ENCODE results near the gene SAMD8. TPM values are rescaled to one million over a fixed set of nuclear protein-coding genes. Genes with fewer than 3 reads are reported as not detected.

The SAMD8 gene
- total RNA-seq = 24.6 TPM
- long read RNA-seq, transcript SAMD8-202 (6 exons, 1,654 nt) = major isoform, 12 of 33 reads
- long read RNA-seq, partial matches to known transcripts = 2 of 33 reads
- long read RNA-seq, other reads (novel, unspliced or antisense) = 19 of 33 reads

DNA sequence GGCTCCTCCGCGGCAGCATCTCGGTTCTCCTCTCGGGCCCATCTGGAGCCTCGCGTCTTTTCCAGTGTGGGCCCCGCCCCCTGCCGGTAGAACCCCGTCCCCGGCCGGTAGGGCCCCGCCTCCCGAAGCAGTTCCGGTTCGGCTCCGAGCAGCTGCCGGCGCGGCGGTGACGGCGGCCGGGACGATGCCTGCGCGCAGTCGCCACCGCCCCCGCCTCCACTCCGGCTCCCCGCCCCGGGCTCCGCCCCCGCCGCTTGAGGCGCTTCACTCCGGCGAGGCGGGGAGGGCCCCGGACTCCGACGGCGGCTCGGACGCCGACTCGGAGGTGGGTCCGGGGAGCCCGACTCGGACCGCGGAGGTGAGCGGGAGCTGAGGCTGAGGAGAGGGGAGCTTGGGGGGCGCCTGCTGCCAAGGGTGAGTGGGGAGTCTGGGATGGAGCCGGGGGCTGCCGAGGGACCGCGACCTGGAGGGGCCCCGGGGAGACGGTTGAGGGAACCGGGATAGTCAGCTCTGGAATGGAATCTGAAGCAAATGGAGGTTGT is at the start of gene SAMD8:
Gene SAMD8 (plus strand): TSS at position 292 of the 542 bp plus-strand sequence. CDS start 38,873 bp downstream, outside the sequence.
- Histone ChIP-seq H3K27ac (replicated peaks) (peak within 1 kb of the TSS; percentile 96), H3K27me3 (ENCODE audit: low read depth) (no peaks in the 10 kb centered on the region), H3K9me3 (replicated peaks) (no peaks in the 10 kb centered on the region), H3K4me3 (peak within 1 kb of the TSS; percentile 94), H3K4me1 (peaks cover 83% of the 10 kb centered on the region), H3K36me3 (no peaks in the 10 kb centered on the region)
- peak; percentile 97 for DNase-seq
- TF ChIP-seq, protein P1, sequence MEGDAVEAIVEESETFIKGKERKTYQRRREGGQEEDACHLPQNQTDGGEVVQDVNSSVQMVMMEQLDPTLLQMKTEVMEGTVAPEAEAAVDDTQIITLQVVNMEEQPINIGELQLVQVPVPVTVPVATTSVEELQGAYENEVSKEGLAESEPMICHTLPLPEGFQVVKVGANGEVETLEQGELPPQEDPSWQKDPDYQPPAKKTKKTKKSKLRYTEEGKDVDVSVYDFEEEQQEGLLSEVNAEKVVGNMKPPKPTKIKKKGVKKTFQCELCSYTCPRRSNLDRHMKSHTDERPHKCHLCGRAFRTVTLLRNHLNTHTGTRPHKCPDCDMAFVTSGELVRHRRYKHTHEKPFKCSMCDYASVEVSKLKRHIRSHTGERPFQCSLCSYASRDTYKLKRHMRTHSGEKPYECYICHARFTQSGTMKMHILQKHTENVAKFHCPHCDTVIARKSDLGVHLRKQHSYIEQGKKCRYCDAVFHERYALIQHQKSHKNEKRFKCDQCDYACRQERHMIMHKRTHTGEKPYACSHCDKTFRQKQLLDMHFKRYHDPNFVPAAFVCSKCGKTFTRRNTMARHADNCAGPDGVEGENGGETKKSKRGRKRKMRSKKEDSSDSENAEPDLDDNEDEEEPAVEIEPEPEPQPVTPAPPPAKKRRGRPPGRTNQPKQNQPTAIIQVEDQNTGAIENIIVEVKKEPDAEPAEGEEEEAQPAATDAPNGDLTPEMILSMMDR (IDR thresholded peaks at IDR 0.05; ENCODE audit: borderline replicate concordance) = peak; percentile 55
- intact Hi-C loops (cut with micrococcal nuclease) = no loop called here

DNA sequence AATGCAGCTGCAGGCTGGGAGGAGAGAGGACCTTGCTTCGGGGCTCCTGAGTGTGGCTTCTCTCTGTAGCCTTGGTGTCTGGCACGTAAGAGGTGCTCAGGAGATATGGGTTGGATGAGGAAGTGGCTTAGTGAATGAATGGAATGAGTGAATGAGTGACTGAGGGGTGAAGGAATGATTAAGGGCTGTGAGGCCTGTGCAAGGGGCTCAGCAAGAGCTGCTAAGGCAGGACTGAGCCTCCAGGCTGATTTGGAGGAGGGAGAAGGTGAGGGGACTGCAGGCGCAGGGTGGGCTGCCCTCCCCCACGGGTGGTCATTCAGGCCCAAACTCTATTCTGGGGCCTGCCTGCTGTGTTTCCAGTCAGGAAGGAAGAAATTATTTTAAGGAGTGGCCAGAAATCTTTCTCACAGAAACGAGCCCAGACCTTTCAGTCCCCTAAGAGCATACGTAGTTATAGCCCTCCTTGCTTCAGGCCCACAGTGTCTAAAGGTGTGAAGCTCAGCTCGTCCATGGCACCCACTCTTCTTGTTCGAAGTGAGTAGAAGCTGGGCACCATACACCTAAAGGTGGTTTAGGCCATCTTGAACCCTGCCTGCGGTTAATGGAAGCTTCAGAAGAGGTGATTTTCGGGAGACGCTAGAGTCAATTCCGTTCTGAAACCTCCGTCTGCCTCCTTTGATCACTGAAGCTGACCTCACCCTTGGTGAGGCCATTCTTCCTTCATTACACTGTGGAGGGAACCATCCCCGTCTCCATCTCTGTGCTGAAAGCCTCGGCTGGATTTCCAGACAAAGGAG is 49.5 kb upstream of the SAMD8 start:
- no peak for DNase-seq
- Histone ChIP-seq H3K4me3 (no peak overlapping the region), H3K4me1 (no peaks in the 10 kb centered on the region), H3K27me3 (ENCODE audit: low read depth) (no peaks in the 10 kb centered on the region), H3K36me3 (no peaks in the 10 kb centered on the region), H3K27ac (replicated peaks) (no peak overlapping the region), H3K9me3 (replicated peaks) (no peaks in the 10 kb centered on the region)
- intact Hi-C loops (cut with micrococcal nuclease) = no loop called here
- TF ChIP-seq, protein P1 (IDR thresholded peaks at IDR 0.05; ENCODE audit: borderline replicate concordance) = no peak

DNA sequence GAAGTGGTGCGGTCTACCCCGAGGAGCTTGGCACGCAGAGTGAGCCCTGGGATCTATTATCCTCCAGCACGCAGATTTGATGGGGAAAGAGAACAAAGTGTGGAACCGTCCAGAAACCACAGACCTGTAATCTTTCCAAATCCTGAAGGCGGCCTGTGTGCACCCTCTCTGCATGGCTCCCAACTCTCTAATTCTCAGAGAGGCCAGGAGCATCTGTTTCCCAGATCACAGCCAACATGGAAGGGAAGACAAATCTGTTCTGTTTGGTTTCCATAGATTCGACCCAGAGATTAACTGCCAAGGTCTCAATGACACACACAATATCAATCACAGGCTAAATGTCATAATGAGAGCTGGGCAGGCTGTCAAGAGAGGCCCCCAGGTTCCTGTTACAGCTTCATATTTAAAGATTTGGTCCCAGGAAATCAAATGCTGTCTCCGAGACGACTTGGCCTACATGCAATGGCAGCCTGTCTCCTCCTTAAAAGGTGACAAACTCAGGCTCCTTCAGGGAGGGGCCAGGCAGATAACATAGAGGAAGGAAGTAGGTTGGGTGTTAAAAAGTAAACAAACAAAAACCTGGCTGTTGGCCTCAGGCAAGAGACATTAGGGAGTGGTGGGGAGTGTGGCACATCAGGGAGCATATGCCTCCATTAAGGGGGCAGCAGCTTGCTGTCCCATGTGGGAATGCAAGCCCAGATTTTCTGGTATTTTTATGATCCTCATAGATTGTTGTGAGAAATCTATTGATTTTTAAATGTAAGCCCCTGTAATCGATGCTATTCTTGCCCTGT is 48.8 kb upstream of the SAMD8 start:
- Histone ChIP-seq H3K4me1 (no peaks in the 10 kb centered on the region), H3K9me3 (replicated peaks) (no peaks in the 10 kb centered on the region), H3K27ac (replicated peaks) (no peak overlapping the region), H3K27me3 (ENCODE audit: low read depth) (no peaks in the 10 kb centered on the region), H3K36me3 (no peaks in the 10 kb centered on the region), H3K4me3 (no peak overlapping the region)
- TF ChIP-seq, protein P1 (IDR thresholded peaks at IDR 0.05; ENCODE audit: borderline replicate concordance) = no peak
- intact Hi-C loops (cut with micrococcal nuclease) = no loop called here
- no peak for DNase-seq

DNA sequence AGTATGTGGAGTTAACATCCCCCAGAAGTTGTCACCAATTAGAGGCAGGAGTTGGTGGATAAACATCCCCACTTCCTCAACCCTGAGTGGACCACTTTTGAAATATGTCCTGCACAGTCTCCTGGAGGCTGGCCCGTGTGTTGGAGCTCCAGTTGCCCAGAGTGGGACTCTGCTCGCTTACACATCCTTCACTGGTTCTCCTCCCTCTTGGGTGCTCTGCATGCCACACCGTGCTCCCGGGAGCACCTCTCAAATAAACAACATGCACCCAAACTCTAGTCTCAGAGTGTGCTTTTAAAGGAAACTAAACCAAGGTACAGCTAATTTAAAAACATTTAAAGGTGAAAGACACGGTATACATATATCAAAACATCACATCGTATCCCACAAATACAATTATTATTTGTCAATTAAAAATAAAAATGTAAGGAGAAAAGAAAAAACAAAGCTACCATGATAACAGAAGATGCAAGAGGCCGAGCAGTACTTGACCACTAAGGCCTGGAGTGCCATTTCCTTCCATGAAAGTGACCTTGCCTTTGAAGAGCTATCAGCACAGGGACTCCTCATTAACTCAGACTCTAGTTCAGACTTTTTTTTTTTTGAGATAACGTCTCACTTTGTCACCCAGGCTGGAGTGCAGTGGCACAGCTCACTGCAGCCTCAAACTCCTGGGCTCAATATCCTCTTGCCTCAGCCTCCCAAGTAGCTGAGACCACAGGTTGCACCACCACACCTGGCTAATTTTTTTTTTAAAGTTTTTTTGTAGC is 47.8 kb upstream of the SAMD8 start:
- intact Hi-C loops (cut with micrococcal nuclease) = no loop called here
- Histone ChIP-seq H3K9me3 (replicated peaks) (no peaks in the 10 kb centered on the region), H3K4me1 (no peaks in the 10 kb centered on the region), H3K27ac (replicated peaks) (no peak overlapping the region), H3K27me3 (ENCODE audit: low read depth) (no peaks in the 10 kb centered on the region), H3K36me3 (no peaks in the 10 kb centered on the region), H3K4me3 (no peak overlapping the region)
- TF ChIP-seq, protein P1 (IDR thresholded peaks at IDR 0.05; ENCODE audit: borderline replicate concordance) = no peak
- DNase-seq = no peak

DNA sequence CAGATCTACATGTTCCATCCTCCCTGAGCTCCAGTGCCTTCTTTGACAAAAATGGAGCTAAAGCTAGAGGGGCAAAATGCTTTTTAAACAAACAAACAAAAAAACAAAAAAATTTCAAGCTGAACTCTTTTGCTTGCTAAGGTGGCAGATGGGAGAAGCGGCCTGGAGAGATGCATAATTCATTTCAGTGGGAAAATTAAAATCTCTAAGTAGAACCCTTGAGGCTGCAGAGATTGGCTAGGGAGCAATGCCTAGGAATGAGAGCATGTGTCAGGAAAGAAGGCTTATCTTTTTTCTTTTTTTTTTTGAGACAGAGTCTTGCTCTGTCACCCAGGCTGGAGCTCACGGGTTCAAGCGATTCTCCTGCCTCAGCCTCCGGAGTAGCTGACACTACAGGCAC is 46.4 kb upstream of the SAMD8 start:
- TF ChIP-seq, protein P1 (IDR thresholded peaks at IDR 0.05; ENCODE audit: borderline replicate concordance) = no peak
- no peak for DNase-seq
- no peaks in the 10 kb centered on the region for H3K9me3 ChIP-seq (replicated peaks)
- H3K4me1 ChIP-seq = peaks cover 2% of the 10 kb centered on the region
- H3K27ac ChIP-seq (replicated peaks) = no peak overlapping the region
- H3K36me3 ChIP-seq = no peaks in the 10 kb centered on the region
- no peaks in the 10 kb centered on the region for H3K27me3 ChIP-seq (ENCODE audit: low read depth)
- no peak overlapping the region for H3K4me3 ChIP-seq
- intact Hi-C loops (cut with micrococcal nuclease) = no loop called here
